HepG2 (cell line): ENCODE results near the gene CEP43. TPM values are rescaled to one million over a fixed set of nuclear protein-coding genes. Genes with fewer than 3 reads are reported as not detected.

Experiments
- BORCS8-MEF2B ChIP-seq: sonication (generic); formaldehyde crosslinking; IDR thresholded peaks from 2 replicates; pipeline ENCODE4 v1.8.0; 2022; ENCODE audit warnings: mild to moderate bottlenecking, missing genetic modification reagents
- DNMT1 ChIP-seq: sonication (generic); formaldehyde crosslinking; IDR thresholded peaks from 2 replicates; pipeline ENCODE4 v1.5.1; 2020; ENCODE audit warnings: mild to moderate bottlenecking, missing genetic modification reagents
- ELF3 ChIP-seq: IDR thresholded peaks from 2 replicates; pipeline ENCODE4 v1.6.1; 2016; ENCODE audit warnings: missing genetic modification reagents, missing compliant biosample characterization
- JUND ChIP-seq: sonication (generic); formaldehyde crosslinking; IDR thresholded peaks from 2 replicates; pipeline ENCODE4 v1.8.0; 2022; ENCODE audit warnings: mild to moderate bottlenecking, missing genetic modification reagents
- PHF5A ChIP-seq: IDR thresholded peaks from one replicate; pipeline ENCODE4 v1.6.1; 2018; ENCODE audit warnings: low read depth, missing genetic modification reagents; ENCODE audit not compliant: unreplicated experiment
- REXO4 ChIP-seq: sonication (generic); formaldehyde crosslinking; IDR thresholded peaks from 2 replicates; pipeline ENCODE4 v1.8.0; 2022; ENCODE audit warnings: missing genetic modification reagents, mild to moderate bottlenecking, borderline replicate concordance
- SIX4 ChIP-seq: sonication (generic); formaldehyde crosslinking; IDR thresholded peaks from 2 replicates; pipeline ENCODE4 v1.4.0; 2020; ENCODE audit warnings: missing genetic modification reagents
- ZFP36L1 ChIP-seq: sonication (generic); formaldehyde crosslinking; IDR thresholded peaks from 2 replicates; pipeline ENCODE4 v1.8.0; 2022; ENCODE audit warnings: mild to moderate bottlenecking, missing genetic modification reagents, moderate library complexity
- ZFP37 ChIP-seq: sonication (generic); formaldehyde crosslinking; IDR thresholded peaks from 2 replicates; pipeline ENCODE4 v1.4.0; 2020; ENCODE audit warnings: missing genetic modification reagents, borderline replicate concordance
- ZNF333 ChIP-seq: sonication (generic); formaldehyde crosslinking; IDR thresholded peaks from 2 replicates; pipeline ENCODE4 v1.4.0; 2020; ENCODE audit warnings: mild to moderate bottlenecking, missing genetic modification reagents, borderline replicate concordance
- ZNF839 ChIP-seq: sonication (generic); formaldehyde crosslinking; IDR thresholded peaks from 2 replicates; pipeline ENCODE4 v1.4.0; 2020; ENCODE audit warnings: missing genetic modification reagents, mild to moderate bottlenecking, borderline replicate concordance
- polyA plus RNA-seq, 8 experiments: library from polyadenylated mRNA; depleted of rRNA in 3 of 8; stranded (reverse) in 7 of 8; unstranded in 1 of 8; fragments of >200 nt; fragmentation: Illumina TruSeq in 4 of 8; extraction: Trizol in 4 of 8; gene quantifications; 2 replicates each; pipeline versions ENCODE4 v1.2.1 to v1.2.3, GENCODE V29; 2011 to 2016; ENCODE audit warnings: low read depth in 4 of 8, missing spikeins in 1 of 8, mixed read lengths in 1 of 8; ENCODE audit not compliant: insufficient read depth in 1 of 8
- total RNA-seq, 5 experiments: library from RNA; depleted of rRNA; stranded (reverse); fragments of >200 nt; fragmentation: Illumina TruSeq; extraction: Trizol; gene quantifications; 2 replicates each; pipeline ENCODE4 v1.2.3, GENCODE V29; 2016; ENCODE audit warnings: low read depth in 1 of 5
- TF ChIP-seq, protein P1 (sequence below): sonication (generic); formaldehyde crosslinking; conservative IDR thresholded peaks from 2 replicates; pipeline ENCODE4 v1.4.0; 2020; ENCODE audit warnings: missing genetic modification reagents
- TF ChIP-seq, protein P2 (sequence below): sonication (generic); formaldehyde crosslinking; IDR thresholded peaks from 2 replicates; pipeline ENCODE4 v1.4.0; 2020; ENCODE audit warnings: missing genetic modification reagents, borderline replicate concordance
- TF ChIP-seq, protein P3 (sequence below): sonication (generic); formaldehyde crosslinking; IDR thresholded peaks from 2 replicates; pipeline ENCODE4 v1.5.0; 2020; ENCODE audit warnings: missing genetic modification reagents
- TF ChIP-seq, protein P4 (sequence below): sonication (generic); formaldehyde crosslinking; IDR thresholded peaks from 2 replicates; pipeline ENCODE4 v1.8.0; 2022; ENCODE audit warnings: missing genetic modification reagents, mild to moderate bottlenecking, borderline replicate concordance
- TF ChIP-seq, protein P5 (sequence below): sonication (generic); formaldehyde crosslinking; IDR thresholded peaks from 2 replicates; pipeline ENCODE4 v1.5.0; 2020; ENCODE audit warnings: missing genetic modification reagents

CEP43 gene
- total and polyA plus RNA-seq, 2 of the 13 experiments (the other 11 are each of a cell fraction or from before 2014, with no cell fraction given): 29.3 to 73.9 TPM

DNA sequence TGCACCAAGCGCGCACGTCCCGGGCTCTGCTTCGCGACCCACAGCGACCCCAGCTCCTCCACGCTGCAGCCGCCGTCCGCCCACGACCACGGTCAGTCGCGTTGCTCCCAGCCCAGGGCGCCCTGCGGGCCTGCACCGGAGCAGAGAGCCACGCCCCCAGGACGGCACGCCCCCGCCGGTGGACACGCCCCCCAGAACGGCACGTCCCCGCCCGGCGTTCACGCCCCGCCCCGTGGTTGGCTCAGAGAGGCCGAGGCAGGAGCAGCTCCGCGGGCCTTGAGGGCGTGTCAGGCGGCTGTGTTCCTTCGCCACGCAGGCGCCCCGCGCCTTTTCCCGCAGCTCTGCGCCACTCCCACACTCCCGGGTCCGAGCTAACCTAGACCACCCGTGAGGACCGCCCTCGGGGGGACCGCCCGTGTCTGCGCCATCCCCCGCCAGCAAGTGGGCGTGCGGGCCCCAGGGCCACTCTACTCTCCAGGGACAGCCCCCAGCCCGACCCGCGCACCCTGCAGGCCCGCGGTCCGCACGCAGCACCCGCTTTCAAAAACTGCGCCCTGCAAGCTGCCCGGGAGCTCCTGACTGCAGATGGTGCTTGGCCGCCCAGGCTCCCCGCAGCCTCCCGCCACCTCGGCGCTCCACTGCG, 42.6 kb upstream of the CEP43 start, which contains the start of gene RNASET2 (continued):
- TF ChIP-seq, protein P1, sequence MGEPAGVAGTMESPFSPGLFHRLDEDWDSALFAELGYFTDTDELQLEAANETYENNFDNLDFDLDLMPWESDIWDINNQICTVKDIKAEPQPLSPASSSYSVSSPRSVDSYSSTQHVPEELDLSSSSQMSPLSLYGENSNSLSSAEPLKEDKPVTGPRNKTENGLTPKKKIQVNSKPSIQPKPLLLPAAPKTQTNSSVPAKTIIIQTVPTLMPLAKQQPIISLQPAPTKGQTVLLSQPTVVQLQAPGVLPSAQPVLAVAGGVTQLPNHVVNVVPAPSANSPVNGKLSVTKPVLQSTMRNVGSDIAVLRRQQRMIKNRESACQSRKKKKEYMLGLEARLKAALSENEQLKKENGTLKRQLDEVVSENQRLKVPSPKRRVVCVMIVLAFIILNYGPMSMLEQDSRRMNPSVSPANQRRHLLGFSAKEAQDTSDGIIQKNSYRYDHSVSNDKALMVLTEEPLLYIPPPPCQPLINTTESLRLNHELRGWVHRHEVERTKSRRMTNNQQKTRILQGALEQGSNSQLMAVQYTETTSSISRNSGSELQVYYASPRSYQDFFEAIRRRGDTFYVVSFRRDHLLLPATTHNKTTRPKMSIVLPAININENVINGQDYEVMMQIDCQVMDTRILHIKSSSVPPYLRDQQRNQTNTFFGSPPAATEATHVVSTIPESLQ: 0 out of 2 replicates have a peak, but pooled peaks have one; percentile 28
- TF ChIP-seq ELF3 (CRISPR knock-in tag): peak; percentile 39; the same call in 1 of the 2 replicates
- peak; percentile 83 for TF ChIP-seq BORCS8-MEF2B (CRISPR knock-in tag)
- TF ChIP-seq JUND (CRISPR knock-in tag): peak; percentile 37; the same call in 1 of the 2 replicates
- peak; percentile 95; the same call in 1 of the 2 replicates for TF ChIP-seq ZFP36L1 (CRISPR knock-in tag)
- TF ChIP-seq, protein P2, sequence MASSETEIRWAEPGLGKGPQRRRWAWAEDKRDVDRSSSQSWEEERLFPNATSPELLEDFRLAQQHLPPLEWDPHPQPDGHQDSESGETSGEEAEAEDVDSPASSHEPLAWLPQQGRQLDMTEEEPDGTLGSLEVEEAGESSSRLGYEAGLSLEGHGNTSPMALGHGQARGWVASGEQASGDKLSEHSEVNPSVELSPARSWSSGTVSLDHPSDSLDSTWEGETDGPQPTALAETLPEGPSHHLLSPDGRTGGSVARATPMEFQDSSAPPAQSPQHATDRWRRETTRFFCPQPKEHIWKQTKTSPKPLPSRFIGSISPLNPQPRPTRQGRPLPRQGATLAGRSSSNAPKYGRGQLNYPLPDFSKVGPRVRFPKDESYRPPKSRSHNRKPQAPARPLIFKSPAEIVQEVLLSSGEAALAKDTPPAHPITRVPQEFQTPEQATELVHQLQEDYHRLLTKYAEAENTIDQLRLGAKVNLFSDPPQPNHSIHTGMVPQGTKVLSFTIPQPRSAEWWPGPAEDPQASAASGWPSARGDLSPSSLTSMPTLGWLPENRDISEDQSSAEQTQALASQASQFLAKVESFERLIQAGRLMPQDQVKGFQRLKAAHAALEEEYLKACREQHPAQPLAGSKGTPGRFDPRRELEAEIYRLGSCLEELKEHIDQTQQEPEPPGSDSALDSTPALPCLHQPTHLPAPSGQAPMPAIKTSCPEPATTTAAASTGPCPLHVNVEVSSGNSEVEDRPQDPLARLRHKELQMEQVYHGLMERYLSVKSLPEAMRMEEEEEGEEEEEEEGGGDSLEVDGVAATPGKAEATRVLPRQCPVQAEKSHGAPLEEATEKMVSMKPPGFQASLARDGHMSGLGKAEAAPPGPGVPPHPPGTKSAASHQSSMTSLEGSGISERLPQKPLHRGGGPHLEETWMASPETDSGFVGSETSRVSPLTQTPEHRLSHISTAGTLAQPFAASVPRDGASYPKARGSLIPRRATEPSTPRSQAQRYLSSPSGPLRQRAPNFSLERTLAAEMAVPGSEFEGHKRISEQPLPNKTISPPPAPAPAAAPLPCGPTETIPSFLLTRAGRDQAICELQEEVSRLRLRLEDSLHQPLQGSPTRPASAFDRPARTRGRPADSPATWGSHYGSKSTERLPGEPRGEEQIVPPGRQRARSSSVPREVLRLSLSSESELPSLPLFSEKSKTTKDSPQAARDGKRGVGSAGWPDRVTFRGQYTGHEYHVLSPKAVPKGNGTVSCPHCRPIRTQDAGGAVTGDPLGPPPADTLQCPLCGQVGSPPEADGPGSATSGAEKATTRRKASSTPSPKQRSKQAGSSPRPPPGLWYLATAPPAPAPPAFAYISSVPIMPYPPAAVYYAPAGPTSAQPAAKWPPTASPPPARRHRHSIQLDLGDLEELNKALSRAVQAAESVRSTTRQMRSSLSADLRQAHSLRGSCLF (CRISPR knock-in tag): peak; percentile 83
- peak; percentile 22 for TF ChIP-seq PHF5A (CRISPR knock-in tag)
- TF ChIP-seq, protein P3, sequence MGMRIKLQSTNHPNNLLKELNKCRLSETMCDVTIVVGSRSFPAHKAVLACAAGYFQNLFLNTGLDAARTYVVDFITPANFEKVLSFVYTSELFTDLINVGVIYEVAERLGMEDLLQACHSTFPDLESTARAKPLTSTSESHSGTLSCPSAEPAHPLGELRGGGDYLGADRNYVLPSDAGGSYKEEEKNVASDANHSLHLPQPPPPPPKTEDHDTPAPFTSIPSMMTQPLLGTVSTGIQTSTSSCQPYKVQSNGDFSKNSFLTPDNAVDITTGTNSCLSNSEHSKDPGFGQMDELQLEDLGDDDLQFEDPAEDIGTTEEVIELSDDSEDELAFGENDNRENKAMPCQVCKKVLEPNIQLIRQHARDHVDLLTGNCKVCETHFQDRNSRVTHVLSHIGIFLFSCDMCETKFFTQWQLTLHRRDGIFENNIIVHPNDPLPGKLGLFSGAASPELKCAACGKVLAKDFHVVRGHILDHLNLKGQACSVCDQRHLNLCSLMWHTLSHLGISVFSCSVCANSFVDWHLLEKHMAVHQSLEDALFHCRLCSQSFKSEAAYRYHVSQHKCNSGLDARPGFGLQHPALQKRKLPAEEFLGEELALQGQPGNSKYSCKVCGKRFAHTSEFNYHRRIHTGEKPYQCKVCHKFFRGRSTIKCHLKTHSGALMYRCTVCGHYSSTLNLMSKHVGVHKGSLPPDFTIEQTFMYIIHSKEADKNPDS (CRISPR knock-in tag): peak; percentile 14; the same call in 1 of the 2 replicates
- TF ChIP-seq ZNF333 (CRISPR knock-in tag): peak; percentile 19; the same call in 1 of the 2 replicates
- peak; percentile 92 for TF ChIP-seq REXO4 (CRISPR knock-in tag)
- TF ChIP-seq ZFP37 (CRISPR knock-in tag): no peak
- TF ChIP-seq, protein P4, sequence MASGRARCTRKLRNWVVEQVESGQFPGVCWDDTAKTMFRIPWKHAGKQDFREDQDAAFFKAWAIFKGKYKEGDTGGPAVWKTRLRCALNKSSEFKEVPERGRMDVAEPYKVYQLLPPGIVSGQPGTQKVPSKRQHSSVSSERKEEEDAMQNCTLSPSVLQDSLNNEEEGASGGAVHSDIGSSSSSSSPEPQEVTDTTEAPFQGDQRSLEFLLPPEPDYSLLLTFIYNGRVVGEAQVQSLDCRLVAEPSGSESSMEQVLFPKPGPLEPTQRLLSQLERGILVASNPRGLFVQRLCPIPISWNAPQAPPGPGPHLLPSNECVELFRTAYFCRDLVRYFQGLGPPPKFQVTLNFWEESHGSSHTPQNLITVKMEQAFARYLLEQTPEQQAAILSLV (CRISPR knock-in tag): peak; percentile 92; the same call in 1 of the 2 replicates
- TF ChIP-seq, protein P5, sequence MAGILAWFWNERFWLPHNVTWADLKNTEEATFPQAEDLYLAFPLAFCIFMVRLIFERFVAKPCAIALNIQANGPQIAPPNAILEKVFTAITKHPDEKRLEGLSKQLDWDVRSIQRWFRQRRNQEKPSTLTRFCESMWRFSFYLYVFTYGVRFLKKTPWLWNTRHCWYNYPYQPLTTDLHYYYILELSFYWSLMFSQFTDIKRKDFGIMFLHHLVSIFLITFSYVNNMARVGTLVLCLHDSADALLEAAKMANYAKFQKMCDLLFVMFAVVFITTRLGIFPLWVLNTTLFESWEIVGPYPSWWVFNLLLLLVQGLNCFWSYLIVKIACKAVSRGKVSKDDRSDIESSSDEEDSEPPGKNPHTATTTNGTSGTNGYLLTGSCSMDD (CRISPR knock-in tag): 0 out of 2 replicates have a peak, but pooled peaks have one; percentile 5
- TF ChIP-seq DNMT1 (CRISPR knock-in tag): peak; percentile 75
- no peak for TF ChIP-seq SIX4
- peak; percentile 95 for TF ChIP-seq ZNF839 (CRISPR knock-in tag)
